ENCODE data around the gene ITIH6. TPM values are rescaled to one million over a fixed set of nuclear protein-coding genes. Genes with fewer than 3 reads are reported as not detected.

The ITIH6 gene
- polyA plus RNA-seq, 1 donor from 2014 or later: not detected

GRCh38 chrX:54808109-54808604 is 10.1 kb upstream of the ITIH6 start:
- Histone ChIP-seq H4K20me1 (ENCODE audit: insufficient read depth) (no peaks in the 10 kb centered on the region), H3K4me3 (ENCODE audit: low read length) (peak overlapping the region; percentile 79), H3K27me3 (ENCODE audit: insufficient read depth, low read depth, low read length) (no peaks in the 10 kb centered on the region), H3K9me2 (ENCODE audit: insufficient read depth, low read length) (no peaks in the 10 kb centered on the region), H3K9ac (ENCODE audit: low read length) (peak overlapping the region; percentile 97), H3K27ac (ENCODE audit: low read length) (peak overlapping the region; percentile 99), H2AFZ (ENCODE audit: low read depth, low read length) (peak overlapping the region; percentile 56), H3K9me3 (ENCODE audit: low read length) (no peaks in the 10 kb centered on the region), H3F3A (ENCODE audit: insufficient read depth, low read length, poor library complexity, severe bottlenecking) (no peaks in the 10 kb centered on the region), H3K4me2 (ENCODE audit: low read length) (no peak overlapping the region), H3K79me2 (replicated peaks; ENCODE audit: insufficient read depth, low read length) (peaks cover 17% of the 10 kb centered on the region), H3K36me3 (ENCODE audit: insufficient read depth, low read length) (no peaks in the 10 kb centered on the region)
- peak; percentile 14 for TF ChIP-seq RAD21 (conservative IDR thresholded peaks at IDR 0.05)
- TF ChIP-seq CTCF (IDR thresholded peaks at IDR 0.05; ENCODE audit: poor library complexity, severe bottlenecking): no peak
- TF ChIP-seq EZH2 (IDR thresholded peaks at IDR 0.05; ENCODE audit: borderline replicate concordance, insufficient read depth, low read length, poor library complexity, severe bottlenecking): no peak
- peak; percentile 34 for TF ChIP-seq EP300 (conservative IDR thresholded peaks at IDR 0.05; ENCODE audit: poor library complexity, severe bottlenecking)
- TF ChIP-seq REST (IDR thresholded peaks at IDR 0.05; ENCODE audit: borderline replicate concordance): peak; percentile 100
- peak; percentile 7 for TF ChIP-seq TAF1 (IDR thresholded peaks at IDR 0.05; ENCODE audit: low read depth)
- no peak for TF ChIP-seq POLR2AphosphoS5 (IDR thresholded peaks at IDR 0.05)
- TF ChIP-seq MXI1 (conservative IDR thresholded peaks at IDR 0.05; ENCODE audit: poor library complexity, severe bottlenecking): peak; percentile 16
- TF ChIP-seq SMC3 (conservative IDR thresholded peaks at IDR 0.05; ENCODE audit: poor library complexity): peak; percentile 31

GRCh38 chrX:54807524-54808108 is 9.6 kb upstream of the ITIH6 start, which contains the start of gene MAGED2:
TSS of gene MAGED2 (plus strand) at chrX:54807745. CDS start at chrX:54809332, 1,587 bp downstream.
- Histone ChIP-seq H3K27me3 (ENCODE audit: insufficient read depth, low read depth, low read length) (no peaks in the 10 kb centered on the region), H3K9me2 (ENCODE audit: insufficient read depth, low read length) (no peaks in the 10 kb centered on the region), H3K36me3 (ENCODE audit: insufficient read depth, low read length) (no peaks in the 10 kb centered on the region), H3K9me3 (ENCODE audit: low read length) (no peaks in the 10 kb centered on the region), H2AFZ (ENCODE audit: low read depth, low read length) (peak within 1 kb of the TSS; percentile 56), H3K4me3 (ENCODE audit: low read length) (peak within 1 kb of the TSS; percentile 79), H4K20me1 (ENCODE audit: insufficient read depth) (no peaks in the 10 kb centered on the region), H3K4me2 (ENCODE audit: low read length) (no peak within 1 kb of the TSS), H3K9ac (ENCODE audit: low read length) (peak within 1 kb of the TSS; percentile 97), H3K79me2 (replicated peaks; ENCODE audit: insufficient read depth, low read length) (peaks cover 17% of the 10 kb centered on the region), H3F3A (ENCODE audit: insufficient read depth, low read length, poor library complexity, severe bottlenecking) (no peaks in the 10 kb centered on the region), H3K27ac (ENCODE audit: low read length) (peak within 1 kb of the TSS; percentile 99)
- TF ChIP-seq MXI1 (conservative IDR thresholded peaks at IDR 0.05; ENCODE audit: poor library complexity, severe bottlenecking) (no peak), EP300 (conservative IDR thresholded peaks at IDR 0.05; ENCODE audit: poor library complexity, severe bottlenecking) (no peak), REST (IDR thresholded peaks at IDR 0.05; ENCODE audit: borderline replicate concordance) (no peak), POLR2AphosphoS5 (IDR thresholded peaks at IDR 0.05) (peak; percentile 72), CTCF (IDR thresholded peaks at IDR 0.05; ENCODE audit: poor library complexity, severe bottlenecking) (no peak), SMC3 (conservative IDR thresholded peaks at IDR 0.05; ENCODE audit: poor library complexity) (no peak), TAF1 (IDR thresholded peaks at IDR 0.05; ENCODE audit: low read depth) (peak; percentile 36), EZH2 (IDR thresholded peaks at IDR 0.05; ENCODE audit: borderline replicate concordance, insufficient read depth, low read length, poor library complexity, severe bottlenecking) (no peak), RAD21 (conservative IDR thresholded peaks at IDR 0.05) (peak; percentile 32)
